ENCODE measurements around the gene PCDHB15.
"Not testable (repeated sequence)": the region's sequence is repeated elsewhere in the genome, so short reads cannot be mapped to it uniquely, and the experiment has no call there.

DNA sequence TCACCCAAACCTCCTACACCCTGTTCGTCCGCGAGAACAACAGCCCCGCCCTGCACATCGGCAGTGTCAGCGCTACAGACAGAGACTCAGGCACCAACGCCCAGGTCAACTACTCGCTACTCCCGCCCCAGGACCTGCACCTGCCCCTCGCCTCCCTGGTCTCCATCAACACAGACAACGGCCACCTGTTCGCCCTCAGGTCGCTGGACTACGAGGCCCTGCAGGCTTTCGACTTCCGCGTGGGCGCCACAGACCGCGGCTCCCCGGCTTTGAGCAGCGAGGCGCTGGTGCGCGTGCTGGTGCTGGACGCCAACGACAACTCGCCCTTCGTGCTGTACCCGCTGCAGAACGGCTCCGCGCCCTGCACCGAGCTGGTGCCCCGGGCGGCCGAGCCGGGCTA lies 44.1 kb upstream of the PCDHB15 start:
- TF ChIP-seq POLR2A (IDR thresholded peaks at IDR 0.05) = not testable (repeated sequence)
- TF ChIP-seq, protein P1, sequence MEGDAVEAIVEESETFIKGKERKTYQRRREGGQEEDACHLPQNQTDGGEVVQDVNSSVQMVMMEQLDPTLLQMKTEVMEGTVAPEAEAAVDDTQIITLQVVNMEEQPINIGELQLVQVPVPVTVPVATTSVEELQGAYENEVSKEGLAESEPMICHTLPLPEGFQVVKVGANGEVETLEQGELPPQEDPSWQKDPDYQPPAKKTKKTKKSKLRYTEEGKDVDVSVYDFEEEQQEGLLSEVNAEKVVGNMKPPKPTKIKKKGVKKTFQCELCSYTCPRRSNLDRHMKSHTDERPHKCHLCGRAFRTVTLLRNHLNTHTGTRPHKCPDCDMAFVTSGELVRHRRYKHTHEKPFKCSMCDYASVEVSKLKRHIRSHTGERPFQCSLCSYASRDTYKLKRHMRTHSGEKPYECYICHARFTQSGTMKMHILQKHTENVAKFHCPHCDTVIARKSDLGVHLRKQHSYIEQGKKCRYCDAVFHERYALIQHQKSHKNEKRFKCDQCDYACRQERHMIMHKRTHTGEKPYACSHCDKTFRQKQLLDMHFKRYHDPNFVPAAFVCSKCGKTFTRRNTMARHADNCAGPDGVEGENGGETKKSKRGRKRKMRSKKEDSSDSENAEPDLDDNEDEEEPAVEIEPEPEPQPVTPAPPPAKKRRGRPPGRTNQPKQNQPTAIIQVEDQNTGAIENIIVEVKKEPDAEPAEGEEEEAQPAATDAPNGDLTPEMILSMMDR (IDR thresholded peaks at IDR 0.05 in 4 of 5, conservative IDR thresholded peaks at IDR 0.05 in 1 of 5) = not testable (repeated sequence)

Measured in gastrocnemius medialis (tissue), 4 donors.